B cell (primary cell): ENCODE data around the gene EXD3. TPM values are rescaled to one million over a fixed set of nuclear protein-coding genes. Genes with fewer than 3 reads are reported as not detected.

Source experiments
- ATAC-seq: fragments of 200-7000 bp; cut with Tn5 transposase; one replicate; pipeline ENCODE4 v1.10.0; 2021; ENCODE audit warnings: low read depth, mild to moderate bottlenecking, moderate number of reproducible peaks, moderate library complexity
- CTCF ChIA-PET: fragments of 350-600 bp; sonication (Branson Sonifier 250); formaldehyde crosslinking; loops from one replicate; lab custom pipeline; 2021; ENCODE audit warnings: antibody characterized with exemption, inconsistent platforms; lab: Charles Lee
- POLR2A ChIA-PET: fragments of 350-600 bp; sonication (Branson Sonifier 250); formaldehyde crosslinking; loops from one replicate; lab custom pipeline; 2021; ENCODE audit warnings: antibody characterized with exemption; lab: Charles Lee
- DNase-seq: peaks from one replicate; pipeline ENCODE4 v3.0.0; 2013
- H2AFZ ChIP-seq: 2 replicates; pipeline ENCODE4 v1.6.1; 2012; ENCODE audit warnings: mild to moderate bottlenecking, low read depth, low read length; ENCODE audit not compliant: insufficient read depth, poor library complexity, severe bottlenecking
- H3K27ac ChIP-seq, 2 donors: 1 replicate in 1 of 2; 2 replicates in 1 of 2; pipeline ENCODE4 v1.5.1; 2012 to 2013; ENCODE audit warnings: low read length in 2 of 2, mild to moderate bottlenecking in 2 of 2, moderate library complexity in 1 of 2
- H3K27me3 ChIP-seq, 4 experiments: fragments of 200-600 bp in 1 of 4; sonication (generic) in 1 of 4; replicated peaks in 1 of 4; 1 replicate in 2 of 4; 2 replicates in 2 of 4; pipeline versions ENCODE4 v1.6.1 to v1.7.0; 2013 to 2016; ENCODE audit warnings: low read length in 3 of 4, mild to moderate bottlenecking in 2 of 4, mixed read lengths in 1 of 4, moderate library complexity in 1 of 4; ENCODE audit not compliant: insufficient read depth in 4 of 4, control insufficient read depth in 3 of 4; ENCODE audit errors: control extremely low read depth in 1 of 4
- H3K36me3 ChIP-seq, 2 experiments: replicated peaks in 1 of 2; 1 replicate in 1 of 2; 2 replicates in 1 of 2; pipeline versions ENCODE4 v1.6.1 to v1.7.1; 2013; ENCODE audit warnings: low read length in 1 of 2; ENCODE audit not compliant: insufficient read depth in 2 of 2, control insufficient read depth in 1 of 2; ENCODE audit errors: control extremely low read depth in 1 of 2, extremely low read depth in 1 of 2
- H3K4me1 ChIP-seq, 2 donors: fragments of 200-600 bp in 1 of 2; sonication (generic) in 1 of 2; 1 replicate in 1 of 2; 2 replicates in 1 of 2; pipeline versions ENCODE4 v1.5.1 to v1.6.1; 2013 to 2017; ENCODE audit warnings: low read length in 2 of 2; ENCODE audit not compliant: control insufficient read depth in 2 of 2, insufficient read depth in 2 of 2
- H3K4me2 ChIP-seq: replicated peaks from 2 replicates; pipeline ENCODE3; 2012; ENCODE audit warnings: mild to moderate bottlenecking, low read depth, low read length; ENCODE audit not compliant: poor library complexity, severe bottlenecking
- H3K4me3 ChIP-seq, 5 experiments: fragments of 200-600 bp in 1 of 5; sonication (generic) in 1 of 5; 1 replicate in 3 of 5; 2 replicates in 2 of 5; pipeline versions ENCODE4 v1.5.1 to v1.7.0; 2011 to 2016; ENCODE audit warnings: low read length in 4 of 5, mild to moderate bottlenecking in 4 of 5, low read depth in 2 of 5, control low read depth in 1 of 5, moderate library complexity in 1 of 5; ENCODE audit not compliant: insufficient read depth in 1 of 5; ENCODE audit errors: control extremely low read depth in 1 of 5, extremely low read depth in 1 of 5
- H3K79me2 ChIP-seq: fragments of 200-600 bp; sonication (generic); one replicate; pipeline ENCODE4 v1.6.0; 2016; ENCODE audit warnings: low read length; ENCODE audit not compliant: control insufficient read depth, insufficient read depth
- H3K9ac ChIP-seq: fragments of 200-600 bp; sonication (generic); 2 replicates; pipeline ENCODE4 v1.6.1; 2017; ENCODE audit warnings: mild to moderate bottlenecking, low read length, moderate library complexity
- H3K9me3 ChIP-seq, 3 donors: one replicate each; pipeline versions ENCODE4 v1.6.1 to v1.7.1; 2013; ENCODE audit warnings: low read length in 2 of 3; ENCODE audit not compliant: control insufficient read depth in 2 of 3, insufficient read depth in 1 of 3; ENCODE audit errors: control extremely low read depth in 1 of 3
- H4K20me1 ChIP-seq: 2 replicates; pipeline ENCODE4 v1.6.0; 2012; ENCODE audit warnings: mild to moderate bottlenecking, low read length; ENCODE audit not compliant: insufficient read depth, control insufficient read depth, poor library complexity, severe bottlenecking
- H3K27ac Mint-ChIP-seq: one replicate; pipeline ENCODE4 v1.8.0; 2021; ENCODE audit warnings: mixed read lengths
- H3K27me3 Mint-ChIP-seq: one replicate; pipeline ENCODE4 v1.8.0; 2021; ENCODE audit warnings: mixed read lengths
- H3K4me1 Mint-ChIP-seq: one replicate; pipeline ENCODE4 v1.8.0; 2021; ENCODE audit warnings: mixed read lengths
- H3K4me3 Mint-ChIP-seq: one replicate; pipeline ENCODE4 v1.8.0; 2021; ENCODE audit warnings: mixed read lengths
- H3K9me3 Mint-ChIP-seq: one replicate; pipeline ENCODE4 v1.8.0; 2022; ENCODE audit warnings: mixed read lengths; ENCODE audit not compliant: insufficient read depth
- EZH2 ChIP-seq: IDR thresholded peaks from 2 replicates; pipeline ENCODE4 v1.6.1; 2012; ENCODE audit warnings: borderline replicate concordance, low read depth, mild to moderate bottlenecking, moderate library complexity, low read length; ENCODE audit not compliant: insufficient read depth, poor library complexity, severe bottlenecking
- WGBS: methylation state at CpG from one replicate; pipeline ENCODE4 v1.1.5; 2013; ENCODE audit warnings: missing lambda C conversion rate; ENCODE audit not compliant: insufficient coverage; 5-methylcytosine and 5-hydroxymethylcytosine counted together
- intact Hi-C: fragments of 100-400 bp; cut with micrococcal nuclease; formaldehyde crosslinking; loops from one replicate; pipeline ENCODE4 v1.10.0; 2022
- polyA plus RNA-seq: library from polyadenylated mRNA; depleted of rRNA; stranded (reverse); fragments of >200 nt; gene quantifications from 2 replicates; pipeline ENCODE4 v1.2.3, GENCODE V29; 2012
- total RNA-seq, 2 donors: library from RNA; stranded (reverse); fragments of 120-200 nt in 1 of 2; gene quantifications; 1 replicate in 1 of 2; 2 replicates in 1 of 2; pipeline versions ENCODE4 v1.2.3 to v1.2.4, GENCODE V29; 2013 to 2022
- TF ChIP-seq, protein P1 (sequence below): fragments of 200-600 bp; IDR thresholded peaks from one replicate; pipeline ENCODE4 v1.8.0; 2022; ENCODE audit warnings: antibody characterized with exemption, mild to moderate bottlenecking

EXD3 gene
- total and polyA plus RNA-seq, 2 donors (not counting 1 experiment from before 2014, with no cell fraction given), result 22.5 to 23.7 TPM

DNA sequence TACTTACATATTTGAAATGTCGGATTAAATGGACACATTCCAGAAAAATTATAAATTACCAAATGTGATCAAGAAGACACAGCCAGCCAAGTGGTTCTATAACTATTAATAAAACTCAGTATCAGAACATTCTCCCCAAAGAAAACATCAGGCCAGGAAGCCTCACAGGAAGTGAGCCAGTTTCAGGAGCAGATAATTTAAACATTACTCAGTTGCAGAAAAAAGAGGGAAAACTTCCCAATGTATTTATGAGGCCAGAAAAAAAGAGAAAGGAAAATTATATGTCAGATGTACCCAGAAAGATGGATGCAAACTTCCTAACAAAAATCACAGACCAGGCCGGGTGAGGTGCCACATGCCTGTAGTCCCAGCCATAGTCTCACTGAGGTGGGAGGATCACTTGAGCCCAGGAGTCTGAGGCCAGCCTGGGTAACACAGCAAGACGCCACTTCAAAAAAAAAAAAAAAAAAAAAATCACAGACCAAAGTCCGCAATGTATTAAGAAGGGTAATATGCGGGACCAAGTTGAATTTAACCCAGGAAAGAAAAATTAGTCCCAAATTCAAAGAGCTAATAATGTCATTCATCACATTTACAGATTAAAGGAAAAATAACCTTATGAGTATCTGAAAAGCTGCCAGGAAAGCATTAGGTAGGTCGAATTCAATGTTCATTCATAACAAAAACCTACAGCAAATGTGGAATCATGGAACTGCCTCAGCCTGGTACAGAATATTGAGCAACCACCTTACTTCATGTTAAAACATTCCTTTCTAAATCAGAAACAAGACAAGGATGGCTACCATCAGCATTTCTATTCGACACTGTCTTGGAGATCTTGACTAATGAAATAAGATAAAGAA is 83.7 kb downstream of the EXD3 start:
- H3K27ac ChIP-seq, result no peak overlapping the region

GRCh38 chr9:137336735-137337134 is 86.2 kb downstream of the EXD3 start:
- intact Hi-C loops, result no loop called here
- H3K9me3 Mint-ChIP-seq, result no peaks in the 10 kb centered on the region
- H3K9ac ChIP-seq, result no peak overlapping the region
- ATAC-seq, result no peak
- H3K27me3 Mint-ChIP-seq, result peaks cover 9% of the 10 kb centered on the region
- POLR2A ChIA-PET, result interaction anchor here (0.7 kb wide), 1 partner anchor 9 kb away, joined by 5 read pairs; no protein-coding TSS in a partner anchor
- H3K27me3 ChIP-seq, result no peaks in the 10 kb centered on the region
- no CpG with 5 or more reads among the region's 2 CpGs for WGBS
- H3K9me3 ChIP-seq, result peaks cover 0 to 9% (median 2%) of the 10 kb centered on the region in 3 donors
- TF ChIP-seq, protein P1, sequence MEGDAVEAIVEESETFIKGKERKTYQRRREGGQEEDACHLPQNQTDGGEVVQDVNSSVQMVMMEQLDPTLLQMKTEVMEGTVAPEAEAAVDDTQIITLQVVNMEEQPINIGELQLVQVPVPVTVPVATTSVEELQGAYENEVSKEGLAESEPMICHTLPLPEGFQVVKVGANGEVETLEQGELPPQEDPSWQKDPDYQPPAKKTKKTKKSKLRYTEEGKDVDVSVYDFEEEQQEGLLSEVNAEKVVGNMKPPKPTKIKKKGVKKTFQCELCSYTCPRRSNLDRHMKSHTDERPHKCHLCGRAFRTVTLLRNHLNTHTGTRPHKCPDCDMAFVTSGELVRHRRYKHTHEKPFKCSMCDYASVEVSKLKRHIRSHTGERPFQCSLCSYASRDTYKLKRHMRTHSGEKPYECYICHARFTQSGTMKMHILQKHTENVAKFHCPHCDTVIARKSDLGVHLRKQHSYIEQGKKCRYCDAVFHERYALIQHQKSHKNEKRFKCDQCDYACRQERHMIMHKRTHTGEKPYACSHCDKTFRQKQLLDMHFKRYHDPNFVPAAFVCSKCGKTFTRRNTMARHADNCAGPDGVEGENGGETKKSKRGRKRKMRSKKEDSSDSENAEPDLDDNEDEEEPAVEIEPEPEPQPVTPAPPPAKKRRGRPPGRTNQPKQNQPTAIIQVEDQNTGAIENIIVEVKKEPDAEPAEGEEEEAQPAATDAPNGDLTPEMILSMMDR, result no peak
- no peak for TF ChIP-seq EZH2
- H3K27ac Mint-ChIP-seq, result no peak overlapping the region
- H3K79me2 ChIP-seq, result no peaks in the 10 kb centered on the region
- CTCF ChIA-PET, result interaction anchor here (0.6 to 0.7 kb wide), 2 partner anchors 86 to 110 kb away, joined by 3 read pairs; partner anchors contain the start of genes EXD3 and NOXA1
- H2AFZ ChIP-seq, result no peak overlapping the region
- H3K36me3 ChIP-seq, result no peaks in the 10 kb centered on the region
- H3K4me1 ChIP-seq, result peaks cover 0 to 3% of the 10 kb centered on the region in 2 donors
- H3K4me1 Mint-ChIP-seq, result peaks cover 4% of the 10 kb centered on the region
- no peak overlapping the region for H3K27ac ChIP-seq
- DNase-seq, result no peak
- H3K4me3 ChIP-seq, result no peak overlapping the region
- H4K20me1 ChIP-seq, result no peaks in the 10 kb centered on the region
- no peak overlapping the region for H3K4me3 Mint-ChIP-seq
- no peak overlapping the region for H3K4me2 ChIP-seq

More for the DNA sequence above, 83.7 kb downstream of the EXD3 start:
- POLR2A ChIA-PET, result no interaction called here
- H4K20me1 ChIP-seq, result no peaks in the 10 kb centered on the region
- no peaks in the 10 kb centered on the region for H3K36me3 ChIP-seq
- ATAC-seq (no peak), DNase-seq (no peak)
- no peaks in the 10 kb centered on the region for H3K27me3 ChIP-seq
- no peak overlapping the region for H2AFZ ChIP-seq
- peaks cover 0 to 7% (median 2%) of the 10 kb centered on the region in 3 donors for H3K9me3 ChIP-seq
- H3K4me3 ChIP-seq, result no peak overlapping the region
- peaks cover 4% of the 10 kb centered on the region for H3K27me3 Mint-ChIP-seq
- H3K79me2 ChIP-seq, result no peaks in the 10 kb centered on the region
- no CpG with 5 or more reads among the region's 7 CpGs for WGBS
- H3K4me3 Mint-ChIP-seq, result no peak overlapping the region
- no peaks in the 10 kb centered on the region for H3K9me3 Mint-ChIP-seq
- no peak overlapping the region for H3K9ac ChIP-seq
- peaks cover 0 to 3% of the 10 kb centered on the region in 2 donors for H3K4me1 ChIP-seq
- H3K4me1 Mint-ChIP-seq, result peaks cover 4% of the 10 kb centered on the region
- H3K27ac Mint-ChIP-seq, result no peak overlapping the region
- TF ChIP-seq, protein P1, result no peak
- no peak for TF ChIP-seq EZH2
- H3K4me2 ChIP-seq, result no peak overlapping the region
- CTCF ChIA-PET, result no interaction called here
- intact Hi-C loops, result no loop called here
